ENCODE measurements around the gene AKT2.

AKT2 gene

DNA sequence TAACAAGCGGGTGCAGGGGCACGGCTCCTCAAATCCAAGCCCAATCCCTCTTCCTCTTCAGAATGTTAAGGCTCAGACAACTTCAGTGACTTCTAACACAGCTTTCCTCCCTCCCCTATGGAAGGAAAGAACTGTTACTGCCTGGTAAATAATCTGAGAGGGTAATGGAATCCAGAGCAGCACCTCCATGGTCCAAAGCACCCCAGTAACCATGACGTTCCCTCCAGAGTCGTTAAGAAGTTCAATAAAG, 969 bp downstream of the AKT2 start:
- TF ChIP-seq POLR2A (IDR thresholded peaks at IDR 0.05; ENCODE audit: extremely low read depth, insufficient read length): no peak
- no peak for DNase-seq (ENCODE audit: low read depth)
- peak overlapping the region; percentile 83 for H3K4me3 ChIP-seq (ENCODE audit: low read depth, low read length)

DNA sequence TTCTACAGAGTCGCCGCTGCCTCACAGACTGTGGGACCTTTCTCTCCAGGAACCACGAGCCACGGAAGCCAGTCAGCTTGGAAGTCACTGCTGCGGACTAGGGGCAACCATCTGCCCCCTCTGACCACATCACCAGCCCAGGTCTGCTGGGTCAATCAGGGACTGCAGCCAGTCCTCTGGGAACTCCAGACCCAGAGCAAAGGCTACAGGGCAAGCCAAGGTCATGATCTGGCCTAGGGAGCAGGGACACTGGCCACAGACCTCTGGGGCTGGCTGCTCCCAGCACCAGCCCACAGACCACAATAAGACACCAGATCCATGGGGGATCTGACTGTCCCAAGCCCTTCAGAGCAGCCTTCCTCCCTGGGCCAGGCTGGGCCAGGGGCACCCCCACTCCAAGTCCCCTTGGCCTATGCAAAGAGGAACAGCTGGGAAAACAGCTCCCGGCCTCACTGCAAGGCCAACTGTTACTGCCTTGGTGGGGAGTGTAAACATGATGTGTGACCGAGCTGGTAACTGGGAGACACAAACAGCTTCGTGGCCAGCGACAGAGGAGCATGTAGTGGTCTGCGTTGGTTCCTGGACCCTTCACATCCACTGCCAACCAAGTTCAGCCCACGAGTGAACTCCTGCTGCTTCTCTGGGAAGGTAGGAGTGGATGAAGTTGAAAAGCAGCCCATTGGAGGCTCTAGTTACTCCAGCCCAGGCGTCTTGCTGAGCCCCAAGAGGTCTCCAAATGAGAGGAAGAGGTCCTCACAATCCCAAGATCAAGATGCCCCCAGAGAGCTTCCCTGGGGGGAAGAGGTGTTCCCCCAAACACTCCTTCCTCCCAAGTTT, 1.5 kb downstream of the AKT2 start:
- DNase-seq (ENCODE audit: low read depth): no peak

DNA sequence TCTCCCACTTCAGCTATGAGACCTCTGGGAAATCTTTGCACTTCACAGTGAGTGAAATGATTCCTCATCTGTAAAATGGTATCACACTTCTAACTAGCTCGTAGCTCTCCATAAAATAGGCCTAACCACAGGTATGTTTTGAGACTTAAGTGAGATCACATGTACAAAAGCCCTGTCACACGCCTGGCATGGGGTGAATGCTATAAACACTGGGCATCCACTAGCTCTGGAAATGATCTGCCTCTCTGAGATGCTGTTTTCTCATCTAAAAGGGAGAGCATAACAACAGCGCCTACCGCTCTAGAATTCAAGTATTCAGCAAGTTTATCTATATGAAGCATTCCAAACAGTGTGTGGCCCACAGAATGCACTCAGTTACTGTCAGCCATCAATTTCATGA, 2.2 kb downstream of the AKT2 start:
- H3K4me3 ChIP-seq (ENCODE audit: low read depth, low read length): no peak overlapping the region
- TF ChIP-seq, protein P1, sequence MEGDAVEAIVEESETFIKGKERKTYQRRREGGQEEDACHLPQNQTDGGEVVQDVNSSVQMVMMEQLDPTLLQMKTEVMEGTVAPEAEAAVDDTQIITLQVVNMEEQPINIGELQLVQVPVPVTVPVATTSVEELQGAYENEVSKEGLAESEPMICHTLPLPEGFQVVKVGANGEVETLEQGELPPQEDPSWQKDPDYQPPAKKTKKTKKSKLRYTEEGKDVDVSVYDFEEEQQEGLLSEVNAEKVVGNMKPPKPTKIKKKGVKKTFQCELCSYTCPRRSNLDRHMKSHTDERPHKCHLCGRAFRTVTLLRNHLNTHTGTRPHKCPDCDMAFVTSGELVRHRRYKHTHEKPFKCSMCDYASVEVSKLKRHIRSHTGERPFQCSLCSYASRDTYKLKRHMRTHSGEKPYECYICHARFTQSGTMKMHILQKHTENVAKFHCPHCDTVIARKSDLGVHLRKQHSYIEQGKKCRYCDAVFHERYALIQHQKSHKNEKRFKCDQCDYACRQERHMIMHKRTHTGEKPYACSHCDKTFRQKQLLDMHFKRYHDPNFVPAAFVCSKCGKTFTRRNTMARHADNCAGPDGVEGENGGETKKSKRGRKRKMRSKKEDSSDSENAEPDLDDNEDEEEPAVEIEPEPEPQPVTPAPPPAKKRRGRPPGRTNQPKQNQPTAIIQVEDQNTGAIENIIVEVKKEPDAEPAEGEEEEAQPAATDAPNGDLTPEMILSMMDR (IDR thresholded peaks at IDR 0.05; ENCODE audit: low read depth, low read length): no peak
- TF ChIP-seq MYC (IDR thresholded peaks at IDR 0.05; ENCODE audit: low read depth, low read length): no peak
- TF ChIP-seq POLR2A (IDR thresholded peaks at IDR 0.05; ENCODE audit: extremely low read depth, insufficient read length): no peak
- TF ChIP-seq, protein P2, sequence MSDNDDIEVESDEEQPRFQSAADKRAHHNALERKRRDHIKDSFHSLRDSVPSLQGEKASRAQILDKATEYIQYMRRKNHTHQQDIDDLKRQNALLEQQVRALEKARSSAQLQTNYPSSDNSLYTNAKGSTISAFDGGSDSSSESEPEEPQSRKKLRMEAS (IDR thresholded peaks at IDR 0.05; ENCODE audit: low read depth, low read length): no peak
- no peak for DNase-seq (ENCODE audit: low read depth)

More for the DNA sequence above, 1.5 kb downstream of the AKT2 start:
- TF ChIP-seq MYC (IDR thresholded peaks at IDR 0.05; ENCODE audit: low read depth, low read length): no peak
- TF ChIP-seq, protein P2 (IDR thresholded peaks at IDR 0.05; ENCODE audit: low read depth, low read length): no peak
- TF ChIP-seq POLR2A (IDR thresholded peaks at IDR 0.05; ENCODE audit: extremely low read depth, insufficient read length): no peak
- TF ChIP-seq, protein P1 (IDR thresholded peaks at IDR 0.05; ENCODE audit: low read depth, low read length): no peak
- H3K4me3 ChIP-seq (ENCODE audit: low read depth, low read length): peak overlapping the region; percentile 83

DNA sequence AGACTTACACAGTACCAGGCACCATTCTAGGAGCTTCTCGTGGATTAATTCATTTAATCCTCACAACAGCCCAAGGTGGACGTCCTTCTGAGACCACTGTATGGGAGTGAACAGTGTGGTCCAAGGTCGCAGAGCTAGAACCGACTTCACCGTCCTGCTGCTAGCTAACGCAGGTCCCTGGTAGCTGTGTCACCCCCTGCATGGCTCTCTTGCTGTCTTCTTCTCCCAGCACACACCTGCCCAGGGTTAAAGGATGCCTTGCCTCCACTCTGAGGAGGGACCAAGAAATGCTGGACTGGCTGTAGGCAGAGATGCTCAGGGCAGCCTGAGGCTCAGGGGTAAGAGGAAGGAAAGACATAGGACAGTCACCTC, 3.0 kb downstream of the AKT2 start:
- no peak overlapping the region for H3K4me3 ChIP-seq (ENCODE audit: low read depth, low read length)
- no peak for DNase-seq (ENCODE audit: low read depth)
- TF ChIP-seq POLR2A (IDR thresholded peaks at IDR 0.05; ENCODE audit: extremely low read depth, insufficient read length) (no peak), MYC (IDR thresholded peaks at IDR 0.05; ENCODE audit: low read depth, low read length) (no peak)
- TF ChIP-seq, protein P1 (IDR thresholded peaks at IDR 0.05; ENCODE audit: low read depth, low read length): no peak
- TF ChIP-seq, protein P2 (IDR thresholded peaks at IDR 0.05; ENCODE audit: low read depth, low read length): no peak

DNA sequence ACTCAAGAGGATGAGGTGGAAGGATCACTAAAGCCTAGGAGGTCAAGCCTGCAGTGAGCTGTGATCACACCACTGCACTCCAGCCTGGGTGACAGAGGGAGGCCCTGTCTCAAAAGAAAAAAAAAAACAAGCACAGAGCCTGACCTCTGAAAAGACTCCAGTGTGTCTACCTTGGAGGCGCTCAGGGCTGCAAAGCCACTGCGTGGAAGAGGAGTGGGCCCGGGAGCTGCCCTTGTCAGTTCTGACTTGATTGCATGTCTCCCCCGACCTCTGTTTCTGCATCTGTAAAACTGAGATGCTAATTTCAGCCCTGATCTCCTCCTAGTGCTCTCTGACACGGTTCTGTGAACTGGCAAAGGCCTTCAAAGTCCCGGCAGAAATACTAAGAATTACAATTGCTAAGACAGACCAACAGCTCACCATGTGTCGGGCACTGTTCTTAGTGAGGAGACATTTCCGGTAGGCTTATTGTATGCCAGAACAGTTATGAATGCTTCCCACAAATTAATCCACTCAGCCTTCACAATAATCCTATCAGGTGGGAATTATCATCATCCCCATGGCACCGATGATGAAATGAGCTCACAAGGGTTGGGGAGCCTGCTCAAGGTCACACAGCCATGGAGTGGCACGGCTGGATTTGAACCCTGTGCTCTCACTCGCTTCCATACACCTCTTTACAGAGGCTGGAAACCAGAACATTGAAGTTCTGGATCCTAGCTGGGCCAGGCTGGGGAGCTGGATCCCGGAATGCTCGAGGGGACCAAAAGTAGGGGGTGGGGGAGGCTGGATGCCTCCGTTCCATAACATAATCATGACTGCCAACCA, 3.5 kb downstream of the AKT2 start:
- no peak for DNase-seq (ENCODE audit: low read depth)
- H3K4me3 ChIP-seq (ENCODE audit: low read depth, low read length): no peak overlapping the region
- TF ChIP-seq POLR2A (IDR thresholded peaks at IDR 0.05; ENCODE audit: extremely low read depth, insufficient read length): no peak
- TF ChIP-seq, protein P2 (IDR thresholded peaks at IDR 0.05; ENCODE audit: low read depth, low read length): no peak
- no peak for TF ChIP-seq MYC (IDR thresholded peaks at IDR 0.05; ENCODE audit: low read depth, low read length)
- TF ChIP-seq, protein P1 (IDR thresholded peaks at IDR 0.05; ENCODE audit: low read depth, low read length): no peak

DNA sequence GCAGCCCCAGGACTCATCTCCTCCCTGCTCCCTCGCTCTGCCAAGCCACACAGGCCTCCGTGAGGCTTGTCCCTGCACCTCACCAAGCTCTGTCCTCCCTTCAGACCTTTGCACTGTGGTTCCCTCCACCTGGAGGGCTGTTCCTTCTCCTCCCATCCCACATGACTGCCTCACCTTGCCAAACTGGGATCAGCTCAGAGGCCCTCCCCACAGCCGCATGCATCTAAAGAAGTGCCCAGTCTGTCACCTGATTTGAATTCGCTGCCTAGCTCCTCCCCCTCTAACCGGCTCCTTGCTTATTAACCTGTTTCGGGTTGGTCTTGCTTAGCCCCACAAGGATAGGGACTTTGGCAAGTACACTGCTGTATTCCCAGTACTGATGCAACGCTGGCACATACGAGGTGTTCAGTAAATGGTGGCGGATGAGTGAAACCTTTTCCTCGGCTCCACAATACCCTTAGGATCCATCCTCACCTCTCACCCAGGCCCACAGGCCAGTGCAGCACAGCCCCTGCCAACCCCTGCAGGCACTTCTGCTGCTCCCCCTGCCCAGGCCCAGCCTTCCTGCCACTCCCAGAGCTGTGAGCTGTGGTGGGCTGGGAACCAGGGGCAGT, 4.4 kb downstream of the AKT2 start:
- DNase-seq (ENCODE audit: low read depth): no peak
- H3K4me3 ChIP-seq (ENCODE audit: low read depth, low read length): no peak overlapping the region
- TF ChIP-seq MYC (IDR thresholded peaks at IDR 0.05; ENCODE audit: low read depth, low read length): no peak
- TF ChIP-seq POLR2A (IDR thresholded peaks at IDR 0.05; ENCODE audit: extremely low read depth, insufficient read length): no peak
- TF ChIP-seq, protein P2 (IDR thresholded peaks at IDR 0.05; ENCODE audit: low read depth, low read length): no peak
- TF ChIP-seq, protein P1 (IDR thresholded peaks at IDR 0.05; ENCODE audit: low read depth, low read length): no peak

Data from NB4 (cell line).